Activated CD8-positive, alpha-beta T cell treated with anti-CD3 and anti-CD28 coated beads, Interleukin-2, amount 10 ng/mL, durations not matched to agents 7 days and 5 days (primary cell): ENCODE measurements around the gene TMEM100. TPM values are rescaled to one million over a fixed set of nuclear protein-coding genes. Genes with fewer than 3 reads are reported as not detected.

Experiments used
- ATAC-seq: fragments of 150-1000 bp; cut with Tn5 transposase; one replicate; pipeline ENCODE4 v1.10.0; 2021; ENCODE audit warnings: moderate library complexity
- CTCF ChIA-PET: fragments of 350-600 bp; sonication (Branson Sonifier 250); formaldehyde crosslinking; loops from one replicate; lab custom pipeline; 2021; ENCODE audit warnings: antibody characterized with exemption; lab: Charles Lee
- POLR2A ChIA-PET: fragments of 350-600 bp; sonication (Branson Sonifier 250); formaldehyde crosslinking; loops from one replicate; lab custom pipeline; 2021; ENCODE audit warnings: antibody characterized with exemption; lab: Charles Lee
- DNase-seq: peaks from one replicate; pipeline ENCODE4 v3.0.0-alpha.2; 2020
- H3K27ac Mint-ChIP-seq: one replicate; pipeline ENCODE4 v1.8.0; 2021; ENCODE audit warnings: mild to moderate bottlenecking, mixed read lengths
- H3K27me3 Mint-ChIP-seq: one replicate; pipeline ENCODE4 v1.8.0; 2021; ENCODE audit warnings: low read depth, mixed read lengths
- H3K36me3 Mint-ChIP-seq: one replicate; pipeline ENCODE4 v1.8.0; 2021; ENCODE audit warnings: low read depth, mixed read lengths
- H3K4me1 Mint-ChIP-seq: one replicate; pipeline ENCODE4 v1.8.0; 2021; ENCODE audit warnings: low read depth, mixed read lengths
- H3K4me3 Mint-ChIP-seq: one replicate; pipeline ENCODE4 v1.8.0; 2021; ENCODE audit warnings: mild to moderate bottlenecking, mixed read lengths
- H3K9me3 Mint-ChIP-seq: one replicate; pipeline ENCODE4 v1.8.0; 2022; ENCODE audit warnings: mixed read lengths; ENCODE audit not compliant: insufficient read depth
- total RNA-seq, 2 experiments: library from RNA; stranded (reverse); gene quantifications; one replicate each; pipeline ENCODE4 v1.2.3, GENCODE V29; 2021

The TMEM100 gene
- total RNA-seq, 2 experiments from 2014 or later, result not detected

GRCh38 chr17:55758171-55758570 lies 35.5 kb upstream of the TMEM100 start:
- ChIA-PET POLR2A (no interaction called here), CTCF (interaction anchor here (1.6 kb wide), 1 partner anchor 232 kb away, joined by 4 read pairs; no protein-coding TSS in a partner anchor)
- H3K4me1 Mint-ChIP-seq, result no peaks in the 10 kb centered on the region
- DNase-seq, result no peak
- no peaks in the 10 kb centered on the region for H3K27me3 Mint-ChIP-seq
- no peak overlapping the region for H3K4me3 Mint-ChIP-seq
- no peak for ATAC-seq
- no peaks in the 10 kb centered on the region for H3K9me3 Mint-ChIP-seq
- H3K36me3 Mint-ChIP-seq, result peaks cover 3% of the 10 kb centered on the region
- H3K27ac Mint-ChIP-seq, result no peak overlapping the region

- no peak for ATAC-seq
- Mint-ChIP-seq H3K9me3 (no peaks in the 10 kb centered on the region), H3K27me3 (no peaks in the 10 kb centered on the region), H3K27ac (no peak overlapping the region), H3K4me1 (no peaks in the 10 kb centered on the region), H3K36me3 (peaks cover 3% of the 10 kb centered on the region), H3K4me3 (no peak overlapping the region)
- ChIA-PET CTCF (no interaction called here), POLR2A (no interaction called here)
- no peak for DNase-seq
These were observed 35.0 kb upstream of the TMEM100 start for GRCh38 chr17:55757659-55758058.

GRCh38 chr17:55756689-55757088 lies 34.0 kb upstream of the TMEM100 start:
- Mint-ChIP-seq H3K27me3 (no peaks in the 10 kb centered on the region), H3K36me3 (peaks cover 3% of the 10 kb centered on the region), H3K4me3 (no peak overlapping the region), H3K9me3 (no peaks in the 10 kb centered on the region), H3K27ac (no peak overlapping the region), H3K4me1 (peaks cover 5% of the 10 kb centered on the region)
- DNase-seq (no peak), ATAC-seq (no peak)
- ChIA-PET POLR2A (no interaction called here), CTCF (no interaction called here)

- POLR2A ChIA-PET, result interaction anchor here (1.2 kb wide), 1 partner anchor 330 kb away, joined by 4 read pairs; no protein-coding TSS in a partner anchor
- Mint-ChIP-seq H3K9me3 (no peaks in the 10 kb centered on the region), H3K27ac (peak overlapping the region; percentile 48), H3K36me3 (peaks cover 3% of the 10 kb centered on the region), H3K27me3 (peaks cover 16% of the 10 kb centered on the region), H3K4me1 (peaks cover 17% of the 10 kb centered on the region), H3K4me3 (peak overlapping the region; percentile 73)
- ATAC-seq (no peak), DNase-seq (no peak)
- CTCF ChIA-PET, result interaction anchor here (1.2 to 3.1 kb wide), 2 partner anchors 9 to 17 kb away, joined by 5 to 23 read pairs; no protein-coding TSS in a partner anchor
These were observed 29.1 kb upstream of the TMEM100 start for GRCh38 chr17:55751720-55752250.

GRCh38 chr17:55750750-55751657 lies 28.3 kb upstream of the TMEM100 start, which contains the start of gene PCTP:
PCTP (plus strand) TSS chr17:55751051; CDS start chr17:55751104, 53 bp downstream.
- H3K27ac Mint-ChIP-seq, result peak within 1 kb of the TSS; percentile 48

GRCh38 chr17:55749985-55750384 lies 27.3 kb upstream of the TMEM100 start:
- Mint-ChIP-seq H3K27me3 (peaks cover 28% of the 10 kb centered on the region), H3K27ac (no peak overlapping the region), H3K4me3 (peak overlapping the region; percentile 73), H3K4me1 (peaks cover 17% of the 10 kb centered on the region), H3K36me3 (peaks cover 3% of the 10 kb centered on the region), H3K9me3 (no peaks in the 10 kb centered on the region)
- ATAC-seq (no peak), DNase-seq (no peak)
- ChIA-PET POLR2A (interaction anchor here (0.6 kb wide), 1 partner anchor 144 kb away, joined by 3 read pairs; no protein-coding TSS in a partner anchor), CTCF (interaction anchor here (0.6 to 3.1 kb wide), 2 partner anchors 15 to 680 kb away, joined by 3 to 23 read pairs; no protein-coding TSS in a partner anchor)

More at GRCh38 chr17:55750750-55751657, 28.3 kb upstream of the TMEM100 start, which contains the start of gene PCTP:
- peak; percentile 100 for ATAC-seq
- peaks cover 17% of the 10 kb centered on the region for H3K4me1 Mint-ChIP-seq
- peak within 1 kb of the TSS; percentile 73 for H3K4me3 Mint-ChIP-seq
- DNase-seq, result peak; percentile 91
- no peaks in the 10 kb centered on the region for H3K9me3 Mint-ChIP-seq
- ChIA-PET POLR2A (interaction anchor here (1.2 kb wide), 1 partner anchor 330 kb away, joined by 4 read pairs; no protein-coding TSS in a partner anchor), CTCF (interaction anchor here (0.8 to 3.1 kb wide), 4 partner anchors 10 to 333 kb away, joined by 3 to 23 read pairs (median 4); no protein-coding TSS in a partner anchor)
- H3K27me3 Mint-ChIP-seq, result peaks cover 22% of the 10 kb centered on the region
- H3K36me3 Mint-ChIP-seq, result peaks cover 3% of the 10 kb centered on the region

- Mint-ChIP-seq H3K4me3 (no peak overlapping the region), H3K9me3 (no peaks in the 10 kb centered on the region), H3K36me3 (peaks cover 3% of the 10 kb centered on the region), H3K4me1 (peaks cover 17% of the 10 kb centered on the region), H3K27ac (no peak overlapping the region), H3K27me3 (peaks cover 29% of the 10 kb centered on the region)
- ChIA-PET POLR2A (no interaction called here), CTCF (interaction anchor here (3.1 kb wide), 1 partner anchor 14 kb away, joined by 23 read pairs; no protein-coding TSS in a partner anchor)
- DNase-seq, result no peak
- no peak for ATAC-seq
These were observed 26.2 kb upstream of the TMEM100 start for GRCh38 chr17:55748841-55749240.

GRCh38 chr17:55747209-55747608 lies 24.5 kb upstream of the TMEM100 start:
- Mint-ChIP-seq H3K36me3 (no peaks in the 10 kb centered on the region), H3K4me3 (no peak overlapping the region), H3K27ac (no peak overlapping the region), H3K4me1 (peaks cover 16% of the 10 kb centered on the region), H3K9me3 (no peaks in the 10 kb centered on the region), H3K27me3 (peaks cover 31% of the 10 kb centered on the region)
- DNase-seq (no peak), ATAC-seq (no peak)
- CTCF ChIA-PET, result no interaction called here
- POLR2A ChIA-PET, result no interaction called here

- DNase-seq, result no peak
- ATAC-seq, result no peak
- no peak overlapping the region for H3K27ac Mint-ChIP-seq
- no peaks in the 10 kb centered on the region for H3K9me3 Mint-ChIP-seq
- ChIA-PET CTCF (no interaction called here), POLR2A (no interaction called here)
- no peak overlapping the region for H3K4me3 Mint-ChIP-seq
- H3K36me3 Mint-ChIP-seq, result no peaks in the 10 kb centered on the region
- peaks cover 35% of the 10 kb centered on the region for H3K27me3 Mint-ChIP-seq
- H3K4me1 Mint-ChIP-seq, result peaks cover 10% of the 10 kb centered on the region
These were observed 23.8 kb upstream of the TMEM100 start for GRCh38 chr17:55746466-55746865.

- no peak for ATAC-seq
These were observed 22.6 kb upstream of the TMEM100 start for GRCh38 chr17:55745258-55745657.

GRCh38 chr17:55743103-55743679 lies 20.5 kb upstream of the TMEM100 start:
- Mint-ChIP-seq H3K4me1 (no peaks in the 10 kb centered on the region), H3K27ac (no peak overlapping the region), H3K4me3 (no peak overlapping the region), H3K9me3 (no peaks in the 10 kb centered on the region), H3K36me3 (no peaks in the 10 kb centered on the region), H3K27me3 (peaks cover 32% of the 10 kb centered on the region)
- DNase-seq, result no peak
- POLR2A ChIA-PET, result no interaction called here
- CTCF ChIA-PET, result no interaction called here
- no peak for ATAC-seq

More at GRCh38 chr17:55745258-55745657, 22.6 kb upstream of the TMEM100 start:
- Mint-ChIP-seq H3K27ac (no peak overlapping the region), H3K4me1 (peaks cover 2% of the 10 kb centered on the region), H3K9me3 (no peaks in the 10 kb centered on the region), H3K36me3 (no peaks in the 10 kb centered on the region), H3K4me3 (no peak overlapping the region), H3K27me3 (peaks cover 39% of the 10 kb centered on the region)
- POLR2A ChIA-PET, result no interaction called here
- CTCF ChIA-PET, result interaction anchor here (1.0 kb wide), 1 partner anchor 10 kb away, joined by 4 read pairs; no protein-coding TSS in a partner anchor
- DNase-seq, result no peak
